GM18870 (cell line): Measurements from ENCODE around the gene ZNF473.
"Not testable (repeated sequence)": the region's sequence is repeated elsewhere in the genome, so short reads cannot be mapped to it uniquely, and the experiment has no call there.

Experiments used
- ATAC-seq: cut with Tn5 transposase; IDR thresholded peaks from one replicate; pipeline ENCODE4 v1.9.1; 2021; ENCODE audit warnings: moderate library complexity; ENCODE audit not compliant: unreplicated experiment

Gene ZNF473

GRCh38 chr19:50097884-50098283 lies 72.1 kb downstream of the ZNF473 start:
- ATAC-seq, result not testable (repeated sequence)

- not testable (repeated sequence) for ATAC-seq
These were observed 73.1 kb downstream of the ZNF473 start for GRCh38 chr19:50098892-50099291.

GRCh38 chr19:50099696-50100095 lies 73.9 kb downstream of the ZNF473 start:
- not testable (repeated sequence) for ATAC-seq

- ATAC-seq, result not testable (repeated sequence)
These were observed 75.1 kb downstream of the ZNF473 start for GRCh38 chr19:50100946-50101345.
